Panc1 (cell line): ENCODE data around the gene GPD1. TPM values are rescaled to one million over a fixed set of nuclear protein-coding genes. Genes with fewer than 3 reads are reported as not detected.

Source experiments
- ATAC-seq: fragments of 200-7000 bp; cut with Tn5 transposase; 2 replicates; pipeline ENCODE4 v1.9.1; 2020; ENCODE audit warnings: mild to moderate bottlenecking, moderate library complexity
- BruUV-seq: library from RNA; stranded (reverse); fragments of 400-500 nt; replicated peaks from 2 replicates; lab custom pipeline; 2021; lab: Mats Ljungman, UMichigan
- CTCF ChIA-PET: fragments of 300-600 bp; sonication (Branson Sonifier 250); formaldehyde crosslinking; loops from one replicate; lab custom pipeline; 2022; ENCODE audit warnings: antibody characterized with exemption; lab: Charles Lee
- POLR2A ChIA-PET: fragments of 300-600 bp; sonication (Branson Sonifier 250); formaldehyde crosslinking; loops from one replicate; lab custom pipeline; 2022; ENCODE audit warnings: antibody characterized with exemption; lab: Charles Lee
- DNase-seq: peaks from one replicate; pipeline ENCODE4 v3.0.0-alpha.2; 2010; ENCODE audit warnings: low read depth, low spot score
- H3K27ac ChIP-seq: 2 replicates; pipeline ENCODE4 v1.5.1; 2011; ENCODE audit warnings: mild to moderate bottlenecking, low read length, inconsistent platforms
- H3K27me3 ChIP-seq: fragments of 200-500 bp; sonication (Bioruptor generic); 2 replicates; pipeline ENCODE4 v1.6.0; 2014; ENCODE audit warnings: low read length, inconsistent platforms; ENCODE audit not compliant: control insufficient read depth, insufficient read depth
- H3K36me3 ChIP-seq: fragments of 200-500 bp; sonication (Bioruptor generic); 2 replicates; pipeline ENCODE4 v1.5.1; 2014; ENCODE audit warnings: inconsistent platforms, mild to moderate bottlenecking, low read length, moderate library complexity; ENCODE audit not compliant: control insufficient read depth, insufficient read depth
- H3K4me1 ChIP-seq: 2 replicates; pipeline ENCODE4 v1.5.1; 2011; ENCODE audit warnings: inconsistent platforms, mild to moderate bottlenecking, low read length, moderate library complexity; ENCODE audit not compliant: control insufficient read depth, insufficient read depth
- H3K4me3 ChIP-seq, 2 experiments: 2 replicates each; pipeline ENCODE4 v1.5.1; 2011 to 2012; ENCODE audit warnings: low read depth in 2 of 2, low read length in 2 of 2, mild to moderate bottlenecking in 2 of 2, inconsistent platforms in 1 of 2, moderate library complexity in 1 of 2
- H3K9me3 ChIP-seq: fragments of 200-500 bp; sonication (Bioruptor generic); 2 replicates; pipeline ENCODE4 v1.5.1; 2014; ENCODE audit warnings: low read depth, mild to moderate bottlenecking, inconsistent platforms, low read length, moderate library complexity; ENCODE audit not compliant: control insufficient read depth, insufficient read depth
- POLR2AphosphoS5 ChIP-seq: IDR thresholded peaks from 2 replicates; pipeline ENCODE4 v1.6.1; 2012; ENCODE audit warnings: mild to moderate bottlenecking, low read depth, low read length, moderate library complexity
- REST ChIP-seq, 2 experiments: IDR thresholded peaks; 2 replicates each; pipeline ENCODE4 v1.6.1; 2011 to 2012; ENCODE audit warnings: low read depth in 2 of 2, control low read depth in 1 of 2, low read length in 1 of 2, mild to moderate bottlenecking in 1 of 2, moderate library complexity in 1 of 2; ENCODE audit not compliant: insufficient read depth in 1 of 2
- SIN3A ChIP-seq: IDR thresholded peaks from 2 replicates; pipeline ENCODE4 v1.6.1; 2012; ENCODE audit warnings: low read depth, mild to moderate bottlenecking, low read length, moderate library complexity, borderline replicate concordance; ENCODE audit not compliant: insufficient read depth
- TCF7L2 ChIP-seq: IDR thresholded peaks from 2 replicates; pipeline ENCODE4 v1.6.1; 2011; ENCODE audit warnings: mild to moderate bottlenecking, low read depth, low read length, inconsistent platforms
- in situ Hi-C: cut with HindIII; loops from 2 replicates; pipeline ENCODE4 v1.10.0; 2016; ENCODE audit warnings: low sequenced_read_pairs, low pct_unique_long_range_greater_than_20kb
- intact Hi-C: fragments of 100-400 bp; cut with micrococcal nuclease; formaldehyde crosslinking; loops from one replicate; pipeline ENCODE4 v1.10.0; 2022; ENCODE audit not compliant: unreplicated experiment
- total RNA-seq: library from RNA; stranded (reverse); gene quantifications from one replicate; pipeline ENCODE4 v1.2.1, GENCODE V29; 2021; ENCODE audit not compliant: unreplicated experiment
- TF ChIP-seq, protein P1 (sequence below): fragments of 450-650 bp; IDR thresholded peaks from 2 replicates; pipeline ENCODE4 v1.5.1; 2017; ENCODE audit warnings: mild to moderate bottlenecking

The GPD1 gene
- total RNA-seq, 1 experiment from 2014 or later: 0.28 TPM

GRCh38 chr12:50107416-50108268 is 3.8 kb downstream of the GPD1 start:
- Histone ChIP-seq H3K27me3 (no peaks in the 10 kb centered on the region), H3K36me3 (no peaks in the 10 kb centered on the region), H3K27ac (no peak overlapping the region), H3K9me3 (no peaks in the 10 kb centered on the region), H3K4me3 (no peak overlapping the region), H3K4me1 (peaks cover 14% of the 10 kb centered on the region)
- ChIA-PET CTCF (no interaction called here), POLR2A (interaction anchor here (0.7 kb wide), 1 partner anchor 61 kb away, joined by 4 read pairs; no protein-coding TSS in a partner anchor)
- no peak for DNase-seq
- in situ Hi-C loops (no loop called here), intact Hi-C loops (no loop called here)
- BruUV-seq: no TSS peak
- no peak for TF ChIP-seq REST (IDR thresholded peaks at IDR 0.05; ENCODE audit: insufficient read depth in 1 of 2, low read depth in 2 of 2, low read length in 1 of 2)
- no peak for TF ChIP-seq POLR2AphosphoS5
- TF ChIP-seq SIN3A: no peak
- no peak for TF ChIP-seq TCF7L2
- TF ChIP-seq, protein P1, sequence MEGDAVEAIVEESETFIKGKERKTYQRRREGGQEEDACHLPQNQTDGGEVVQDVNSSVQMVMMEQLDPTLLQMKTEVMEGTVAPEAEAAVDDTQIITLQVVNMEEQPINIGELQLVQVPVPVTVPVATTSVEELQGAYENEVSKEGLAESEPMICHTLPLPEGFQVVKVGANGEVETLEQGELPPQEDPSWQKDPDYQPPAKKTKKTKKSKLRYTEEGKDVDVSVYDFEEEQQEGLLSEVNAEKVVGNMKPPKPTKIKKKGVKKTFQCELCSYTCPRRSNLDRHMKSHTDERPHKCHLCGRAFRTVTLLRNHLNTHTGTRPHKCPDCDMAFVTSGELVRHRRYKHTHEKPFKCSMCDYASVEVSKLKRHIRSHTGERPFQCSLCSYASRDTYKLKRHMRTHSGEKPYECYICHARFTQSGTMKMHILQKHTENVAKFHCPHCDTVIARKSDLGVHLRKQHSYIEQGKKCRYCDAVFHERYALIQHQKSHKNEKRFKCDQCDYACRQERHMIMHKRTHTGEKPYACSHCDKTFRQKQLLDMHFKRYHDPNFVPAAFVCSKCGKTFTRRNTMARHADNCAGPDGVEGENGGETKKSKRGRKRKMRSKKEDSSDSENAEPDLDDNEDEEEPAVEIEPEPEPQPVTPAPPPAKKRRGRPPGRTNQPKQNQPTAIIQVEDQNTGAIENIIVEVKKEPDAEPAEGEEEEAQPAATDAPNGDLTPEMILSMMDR: no peak
- no peak for ATAC-seq

DNA sequence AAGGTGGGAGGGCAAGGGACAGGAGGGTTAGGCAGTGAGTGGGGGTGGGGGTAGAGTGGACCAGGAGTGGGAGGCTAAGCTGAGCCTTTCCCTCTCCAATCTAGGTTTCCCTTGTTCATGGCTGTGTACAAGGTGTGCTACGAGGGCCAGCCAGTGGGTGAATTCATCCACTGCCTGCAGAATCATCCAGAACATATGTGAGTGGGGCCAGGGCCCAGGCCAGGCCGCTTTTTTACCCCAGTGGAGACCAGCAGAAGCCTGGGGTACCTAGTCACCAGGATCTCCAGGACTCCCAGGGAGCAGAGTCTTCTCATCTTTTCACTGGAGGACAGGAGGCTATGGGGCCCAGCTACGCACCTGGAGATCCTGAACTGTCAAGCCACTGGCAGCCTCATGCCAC is 5.5 kb downstream of the GPD1 start:
- no peak overlapping the region for H3K27ac ChIP-seq
- CTCF ChIA-PET: no interaction called here
- ATAC-seq (no peak), DNase-seq (no peak)
- no peaks in the 10 kb centered on the region for H3K27me3 ChIP-seq
- H3K9me3 ChIP-seq: no peaks in the 10 kb centered on the region
- TF ChIP-seq SIN3A (no peak), TCF7L2 (no peak), POLR2AphosphoS5 (no peak), REST (IDR thresholded peaks at IDR 0.05; ENCODE audit: insufficient read depth in 1 of 2, low read depth in 2 of 2, low read length in 1 of 2) (no peak)
- H3K4me3 ChIP-seq: no peak overlapping the region
- BruUV-seq: no TSS peak
- in situ Hi-C loops: no loop called here
- intact Hi-C loops: no loop called here
- peaks cover 15% of the 10 kb centered on the region for H3K4me1 ChIP-seq
- POLR2A ChIA-PET: interaction anchor here (0.6 kb wide), 1 partner anchor 17 kb away, joined by 3 read pairs; no protein-coding TSS in a partner anchor
- no peaks in the 10 kb centered on the region for H3K36me3 ChIP-seq
